HG03066 (cell line): ENCODE results near the gene PRSS22.
"Not testable (repeated sequence)": the region's sequence is repeated elsewhere in the genome, so short reads cannot be mapped to it uniquely, and the experiment has no call there.

ENCODE experiments used
- ATAC-seq: cut with Tn5 transposase; IDR thresholded peaks from one replicate; pipeline ENCODE4 v1.9.1; 2021; ENCODE audit warnings: low read depth; ENCODE audit not compliant: unreplicated experiment

PRSS22 gene

GRCh38 chr16:2857451-2858244 lies at the start of gene PRSS22:
PRSS22 (minus strand) TSS chr16:2858170; CDS start chr16:2858104, 66 bp downstream.
- ATAC-seq, result no peak

- ATAC-seq, result not testable (repeated sequence)
Measured at GRCh38 chr16:2907084-2907753, 49.2 kb upstream of the PRSS22 start.

- ATAC-seq, result no peak
Measured at GRCh38 chr16:2905988-2906387, 48.0 kb upstream of the PRSS22 start.

GRCh38 chr16:2905241-2905987 lies 47.4 kb upstream of the PRSS22 start:
- ATAC-seq, result peak; percentile 62

GRCh38 chr16:2904922-2905240 lies 46.9 kb upstream of the PRSS22 start:
- peak; percentile 7 for ATAC-seq

GRCh38 chr16:2904100-2904921 lies 46.3 kb upstream of the PRSS22 start:
- peak; percentile 36 for ATAC-seq

GRCh38 chr16:2902337-2903130 lies 44.6 kb upstream of the PRSS22 start:
- no peak for ATAC-seq

- no peak for ATAC-seq
Measured at GRCh38 chr16:2900526-2901075, 42.6 kb upstream of the PRSS22 start.

GRCh38 chr16:2899564-2900072 lies 41.6 kb upstream of the PRSS22 start:
- no peak for ATAC-seq

- no peak for ATAC-seq
Measured at GRCh38 chr16:2898831-2899563, 41.0 kb upstream of the PRSS22 start.

GRCh38 chr16:2897110-2897509 lies 39.1 kb upstream of the PRSS22 start:
- no peak for ATAC-seq

GRCh38 chr16:2896480-2897010 lies 38.6 kb upstream of the PRSS22 start:
- ATAC-seq, result no peak

- no peak for ATAC-seq
Measured at GRCh38 chr16:2895813-2896212, 37.8 kb upstream of the PRSS22 start.

- no peak for ATAC-seq
Measured at GRCh38 chr16:2894231-2894630, 36.3 kb upstream of the PRSS22 start.

- no peak for ATAC-seq
Measured at GRCh38 chr16:2884041-2884451, 26.1 kb upstream of the PRSS22 start.

GRCh38 chr16:2883458-2883908 lies 25.5 kb upstream of the PRSS22 start:
- ATAC-seq, result no peak

- ATAC-seq, result peak; percentile 88
Measured at GRCh38 chr16:2882650-2883457, 24.9 kb upstream of the PRSS22 start, which contains the start of gene FLYWCH2. FLYWCH2 (plus strand) TSS chr16:2883215; CDS start chr16:2896450, 13,235 bp downstream.
